Fibroblast of villous mesenchyme (primary cell): ENCODE measurements around the gene GNS. TPM values are rescaled to one million over a fixed set of nuclear protein-coding genes. Genes with fewer than 3 reads are reported as not detected.
"Not testable (repeated sequence)": the region's sequence is repeated elsewhere in the genome, so short reads cannot be mapped to it uniquely, and the experiment has no call there.

Experiments used
- DNase-seq: peaks from one replicate; pipeline ENCODE4 v3.0.0-alpha.2; 2010; ENCODE audit warnings: low read depth
- H3K4me3 ChIP-seq: 2 replicates; pipeline ENCODE4 v1.5.1; 2011; ENCODE audit warnings: low read depth, mild to moderate bottlenecking, low read length
- CTCF ChIP-seq: IDR thresholded peaks from 2 replicates; pipeline ENCODE4 v1.5.1; 2012; ENCODE audit warnings: low read depth, mild to moderate bottlenecking, low read length; ENCODE audit not compliant: insufficient read depth
- total RNA-seq: library from RNA; depleted of rRNA; stranded (reverse); fragments of >200 nt; gene quantifications from 2 replicates; pipeline ENCODE4 v1.2.3, GENCODE V29; 2012

GNS gene
- total RNA-seq, 1 donor, result 166 TPM

GRCh38 chr12:64695550-64695949, 63.7 kb downstream of the GNS start:
- no peak for TF ChIP-seq CTCF

GRCh38 chr12:64694130-64695040, 64.8 kb downstream of the GNS start:
- TF ChIP-seq CTCF, result no peak
- no peak for DNase-seq

More at GRCh38 chr12:64695550-64695949, 63.7 kb downstream of the GNS start:
- no peak for DNase-seq
- no peak overlapping the region for H3K4me3 ChIP-seq

GRCh38 chr12:64691795-64692583, 67.2 kb downstream of the GNS start:
- DNase-seq, result peak; percentile 52
- no peak for TF ChIP-seq CTCF
- no peak overlapping the region for H3K4me3 ChIP-seq

More at GRCh38 chr12:64694130-64695040, 64.8 kb downstream of the GNS start:
- H3K4me3 ChIP-seq, result no peak overlapping the region

- DNase-seq, result no peak
- TF ChIP-seq CTCF, result no peak
Observed at GRCh38 chr12:64691227-64691794, 67.9 kb downstream of the GNS start.

GRCh38 chr12:64690236-64690635, 69.0 kb downstream of the GNS start:
- not testable (repeated sequence) for H3K4me3 ChIP-seq, DNase-seq

More at GRCh38 chr12:64691227-64691794, 67.9 kb downstream of the GNS start:
- H3K4me3 ChIP-seq, result no peak overlapping the region

GRCh38 chr12:64688715-64689114, 70.5 kb downstream of the GNS start:
- TF ChIP-seq CTCF, result no peak
- DNase-seq, result no peak

GRCh38 chr12:64688219-64688618, 71.0 kb downstream of the GNS start:
- no peak overlapping the region for H3K4me3 ChIP-seq
- TF ChIP-seq CTCF, result no peak
- no peak for DNase-seq

More at GRCh38 chr12:64688715-64689114, 70.5 kb downstream of the GNS start:
- no peak overlapping the region for H3K4me3 ChIP-seq
